ENCODE data around the gene LIN37.

LIN37 gene

DNA sequence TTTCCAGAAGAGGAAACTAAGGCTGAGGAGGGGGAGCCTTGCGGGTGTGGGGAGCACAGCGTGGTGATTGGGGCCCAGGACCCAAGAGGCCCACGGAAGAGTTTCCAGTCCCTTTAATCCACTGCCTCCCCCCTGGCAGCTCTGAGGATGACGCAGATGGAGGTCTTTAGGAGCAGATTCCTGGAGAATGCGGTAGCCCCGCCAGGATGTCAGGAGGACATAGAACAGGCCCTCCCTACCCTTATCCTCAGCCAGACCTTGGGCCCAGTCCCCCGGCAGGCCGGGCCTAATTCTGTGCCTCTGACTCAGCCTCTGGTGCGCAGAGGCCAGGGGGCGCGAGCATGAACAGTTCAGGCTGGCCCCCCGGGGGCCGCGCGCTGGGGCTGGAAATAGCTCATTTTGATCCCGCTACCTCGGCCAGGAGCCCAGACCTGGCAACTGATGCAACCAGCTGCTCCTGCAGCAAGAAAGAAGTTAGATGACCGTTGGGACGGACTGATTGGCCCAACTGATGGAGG is 8.9 kb downstream of the LIN37 start:
- TF ChIP-seq, protein P1, sequence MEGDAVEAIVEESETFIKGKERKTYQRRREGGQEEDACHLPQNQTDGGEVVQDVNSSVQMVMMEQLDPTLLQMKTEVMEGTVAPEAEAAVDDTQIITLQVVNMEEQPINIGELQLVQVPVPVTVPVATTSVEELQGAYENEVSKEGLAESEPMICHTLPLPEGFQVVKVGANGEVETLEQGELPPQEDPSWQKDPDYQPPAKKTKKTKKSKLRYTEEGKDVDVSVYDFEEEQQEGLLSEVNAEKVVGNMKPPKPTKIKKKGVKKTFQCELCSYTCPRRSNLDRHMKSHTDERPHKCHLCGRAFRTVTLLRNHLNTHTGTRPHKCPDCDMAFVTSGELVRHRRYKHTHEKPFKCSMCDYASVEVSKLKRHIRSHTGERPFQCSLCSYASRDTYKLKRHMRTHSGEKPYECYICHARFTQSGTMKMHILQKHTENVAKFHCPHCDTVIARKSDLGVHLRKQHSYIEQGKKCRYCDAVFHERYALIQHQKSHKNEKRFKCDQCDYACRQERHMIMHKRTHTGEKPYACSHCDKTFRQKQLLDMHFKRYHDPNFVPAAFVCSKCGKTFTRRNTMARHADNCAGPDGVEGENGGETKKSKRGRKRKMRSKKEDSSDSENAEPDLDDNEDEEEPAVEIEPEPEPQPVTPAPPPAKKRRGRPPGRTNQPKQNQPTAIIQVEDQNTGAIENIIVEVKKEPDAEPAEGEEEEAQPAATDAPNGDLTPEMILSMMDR (conservative IDR thresholded peaks at IDR 0.05): no peak
- peak overlapping the region; percentile 85 for H3K27ac ChIP-seq

DNA sequence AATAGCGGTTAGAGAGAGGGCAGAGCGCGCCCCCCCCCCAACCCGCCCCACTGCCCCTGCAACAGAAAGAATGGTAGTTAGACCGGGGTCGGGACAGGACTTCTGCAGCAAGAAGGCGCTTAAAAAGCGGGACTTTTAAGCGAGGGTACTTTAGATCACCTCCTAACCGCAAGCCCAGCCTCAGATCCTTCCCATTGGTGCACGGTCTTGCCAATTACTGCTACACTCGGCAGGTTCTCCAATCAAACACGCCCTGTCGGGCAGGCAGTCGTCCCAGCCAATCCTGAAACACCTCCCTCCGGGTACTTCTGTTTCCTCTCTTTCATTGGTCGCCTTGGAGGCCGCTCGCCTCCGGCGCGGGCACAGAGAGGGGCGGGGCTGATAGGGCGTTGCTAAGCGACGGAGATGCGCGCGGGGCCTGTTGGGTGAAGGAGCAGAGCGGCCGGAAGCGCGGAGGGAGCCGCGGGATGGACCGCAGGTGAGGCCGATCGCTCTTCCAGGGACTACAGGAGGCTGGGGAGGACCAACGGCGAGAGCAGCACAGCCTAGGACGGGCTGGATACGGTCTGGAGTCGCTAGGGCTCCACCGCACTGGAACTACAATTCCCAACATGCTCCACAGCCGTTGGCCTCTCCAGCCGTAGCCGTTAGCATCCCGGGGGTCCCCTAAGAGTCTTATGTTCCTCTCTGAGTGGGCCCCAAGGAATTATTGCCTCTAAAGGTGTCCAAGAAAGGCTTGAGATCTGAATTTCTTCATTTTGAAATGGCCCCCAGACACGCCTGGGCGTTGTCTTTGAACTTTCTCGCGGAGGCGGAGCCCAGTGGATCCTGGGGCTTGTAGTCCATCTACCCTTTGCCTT is 9.6 kb downstream of the LIN37 start, which contains the start of gene PROSER3:
Gene PROSER3, plus strand, starts transcription at position 428 of the 860 bp plus-strand sequence. Its CDS starts 40 bp downstream, at position 468.
- TF ChIP-seq, protein P1 (conservative IDR thresholded peaks at IDR 0.05): no peak
- peak within 1 kb of the TSS; percentile 85 for H3K27ac ChIP-seq

DNA sequence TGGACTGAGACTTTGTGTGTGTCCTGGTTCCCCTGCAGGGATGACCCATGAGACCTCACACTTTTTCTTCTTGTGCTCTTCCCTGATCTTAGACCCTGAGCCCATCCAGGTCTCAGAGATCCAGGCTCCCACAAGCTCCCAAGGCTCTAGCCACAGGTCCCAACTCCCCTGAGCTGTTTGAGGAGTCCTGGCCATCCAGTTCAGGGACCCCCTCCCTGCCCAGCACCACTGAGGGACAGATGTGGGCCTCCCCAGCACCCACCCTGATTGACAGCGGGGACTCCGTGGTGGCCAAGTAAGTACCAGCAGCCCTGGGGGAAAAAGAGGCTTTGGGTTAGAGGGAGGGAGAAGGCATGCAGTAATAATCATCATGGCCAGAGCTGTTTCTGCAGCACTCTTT is 11.3 kb downstream of the LIN37 start:
- H3K27ac ChIP-seq: no peak overlapping the region
- TF ChIP-seq, protein P1 (conservative IDR thresholded peaks at IDR 0.05): no peak

DNA sequence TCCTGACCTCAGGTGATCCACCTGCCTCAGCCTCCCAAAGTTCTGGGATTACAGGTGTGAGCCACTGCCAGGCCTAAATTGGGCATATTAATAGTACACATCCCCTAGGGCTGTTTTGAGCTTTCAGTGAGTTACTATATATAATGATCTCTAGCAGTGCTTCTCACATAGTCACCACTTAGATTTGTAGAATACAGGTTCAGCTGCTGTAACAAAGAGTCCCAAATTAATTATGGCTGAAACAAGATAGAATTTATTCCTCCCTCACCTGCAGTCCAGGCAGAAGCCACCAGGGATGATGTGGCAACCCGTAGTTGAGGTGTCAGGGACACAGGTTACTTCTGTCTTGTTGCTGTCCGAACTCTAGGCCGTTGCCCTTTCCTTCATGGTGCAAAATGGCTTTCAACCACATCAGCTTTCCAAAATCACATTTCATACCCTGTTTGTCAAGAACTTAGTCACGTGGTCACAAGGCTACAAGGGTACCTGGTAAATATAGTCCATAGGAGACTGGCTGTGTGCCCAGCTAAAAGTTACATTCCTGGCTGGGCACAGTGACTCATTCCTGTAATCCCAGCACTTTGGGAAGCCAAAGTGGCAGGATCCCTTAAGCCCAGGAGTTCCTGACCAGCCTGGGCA is 12.5 kb downstream of the LIN37 start:
- TF ChIP-seq, protein P1 (conservative IDR thresholded peaks at IDR 0.05): no peak
- H3K27ac ChIP-seq: no peak overlapping the region

DNA sequence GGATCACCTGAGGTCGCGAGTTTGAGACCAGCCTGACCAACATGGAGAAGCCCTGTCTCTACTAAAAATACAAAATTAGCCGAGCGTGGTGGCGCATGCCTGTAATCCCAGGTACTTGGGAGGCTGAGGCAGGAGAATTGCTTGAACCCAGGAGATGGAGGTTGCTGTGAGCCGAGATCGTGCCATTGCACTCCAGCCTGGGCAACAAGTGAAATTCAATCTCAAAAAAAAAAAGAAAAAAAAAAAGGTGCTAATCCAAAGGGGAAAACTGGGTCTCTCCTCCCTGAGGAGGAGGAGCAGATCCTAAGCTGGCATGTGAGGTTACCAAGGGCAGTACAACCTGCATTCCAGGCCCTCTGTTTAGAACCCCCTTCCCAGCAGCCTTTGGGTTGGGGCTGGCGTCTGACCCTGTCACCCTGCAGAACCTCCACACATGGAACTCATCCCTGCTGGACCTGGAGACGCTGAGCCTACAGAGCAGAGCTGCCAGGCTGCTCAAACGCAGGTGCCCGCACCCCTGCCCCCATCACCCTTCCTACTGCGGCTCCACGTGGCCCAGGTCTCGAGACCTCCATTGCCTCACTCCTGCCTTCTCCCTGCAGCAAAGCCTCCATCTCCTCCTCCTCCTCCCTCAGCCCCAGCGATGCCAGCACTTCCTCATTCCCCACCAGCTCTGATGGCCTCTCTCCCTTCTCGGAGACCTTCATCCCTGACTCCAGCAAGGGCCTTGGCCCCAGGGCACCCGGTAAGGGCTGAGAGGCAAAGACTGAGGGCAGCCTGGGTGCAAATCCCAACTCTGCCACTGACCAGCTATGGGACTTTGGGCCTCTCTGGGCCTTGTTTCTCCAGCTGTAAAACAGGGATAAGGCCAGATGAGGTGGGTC is 16.3 kb downstream of the LIN37 start:
- TF ChIP-seq, protein P1 (conservative IDR thresholded peaks at IDR 0.05): no peak
- H3K27ac ChIP-seq: no peak overlapping the region

DNA sequence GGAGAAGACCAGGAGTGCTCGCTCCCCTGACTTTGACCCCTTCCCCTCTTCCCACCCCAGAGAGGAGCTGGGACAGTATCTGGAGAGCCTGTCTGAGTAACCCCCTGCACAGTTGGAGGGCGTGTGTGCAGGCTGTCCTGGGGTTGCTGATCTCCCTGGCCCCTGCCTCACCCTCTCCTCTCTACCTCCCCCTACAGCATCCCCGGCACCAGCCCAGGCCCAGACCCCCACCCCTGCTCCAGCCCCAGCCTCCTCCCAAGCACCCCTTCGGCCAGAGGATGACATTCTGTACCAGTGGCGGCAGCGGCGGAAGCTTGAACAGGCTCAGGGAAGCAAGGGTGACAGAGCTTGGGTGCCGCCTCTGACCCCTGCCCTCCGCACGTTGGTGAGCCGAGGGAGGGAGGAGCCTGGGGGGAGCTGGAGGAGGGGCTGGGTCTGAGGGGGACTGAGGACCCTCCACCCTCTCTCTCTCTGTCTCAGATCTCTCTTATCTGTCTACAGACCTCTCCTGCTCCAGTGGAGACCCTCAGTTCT is 18.3 kb downstream of the LIN37 start:
- H3K27ac ChIP-seq: no peak overlapping the region
- TF ChIP-seq, protein P1 (conservative IDR thresholded peaks at IDR 0.05): no peak

Data from VCaP (cell line).